Liver (tissue), 3 donors: Measurements from ENCODE around the gene XXYLT1.

Experiments
- FOXA1 ChIP-seq: IDR thresholded peaks from 2 replicates; pipeline ENCODE4 v1.6.1; 2016; ENCODE audit warnings: antibody characterized with exemption
- JUND ChIP-seq, 2 donors: IDR thresholded peaks; 2 replicates each; pipeline ENCODE4 v1.6.1; 2016; ENCODE audit warnings: antibody characterized with exemption in 2 of 2
- RXRA ChIP-seq, 2 donors: IDR thresholded peaks; 2 replicates each; pipeline ENCODE4 v1.6.1; 2017 to 2018; ENCODE audit warnings: antibody characterized with exemption in 2 of 2, mild to moderate bottlenecking in 1 of 2
- TF ChIP-seq, protein P1 (sequence below): fragments of 150-350 bp; IDR thresholded peaks from 2 replicates; pipeline ENCODE4 v1.5.1; 2017; ENCODE audit warnings: improper control_type of control experiment, low read depth, low read length; ENCODE audit not compliant: missing input control
- donor health status: healthy.
- donor health status: healthy.

DNA sequence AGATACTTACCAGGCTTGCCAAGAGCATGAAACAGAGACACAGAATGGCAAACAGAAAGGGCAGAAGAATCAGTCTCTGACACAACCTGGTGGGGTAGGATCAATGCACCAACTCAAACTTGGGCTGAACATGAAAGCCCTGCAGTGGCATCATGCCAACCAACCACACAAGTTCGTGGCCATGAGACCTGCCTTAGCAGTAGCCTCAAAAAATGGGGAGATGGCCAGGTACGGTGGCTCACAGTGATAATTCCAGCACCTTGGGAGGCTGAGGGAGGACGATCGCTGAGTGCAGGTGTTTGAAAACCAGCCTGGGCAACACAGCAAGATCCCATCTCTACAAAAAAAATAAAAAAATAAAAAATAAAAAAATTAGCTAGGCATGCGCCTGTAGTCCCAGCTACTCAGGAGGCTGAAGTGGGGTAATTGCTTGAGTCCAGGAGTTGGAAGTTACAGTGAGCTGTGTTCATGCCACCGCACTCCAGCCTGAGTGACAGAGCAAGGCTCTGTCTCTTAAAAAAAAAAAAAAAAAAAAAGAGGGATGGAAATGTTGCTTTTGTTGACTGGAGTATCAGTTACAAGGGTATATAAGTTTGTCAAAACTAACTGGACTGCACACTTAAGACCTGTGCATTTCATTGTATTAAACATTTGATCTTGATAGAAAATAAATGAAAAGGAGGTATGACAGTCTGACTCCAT lies 93.4 kb downstream of the XXYLT1 start:
- TF ChIP-seq FOXA1 (no peak), RXRA (IDR thresholded peaks at IDR 0.05) (no peak), JUND (IDR thresholded peaks at IDR 0.05) (no peak)
- TF ChIP-seq, protein P1, sequence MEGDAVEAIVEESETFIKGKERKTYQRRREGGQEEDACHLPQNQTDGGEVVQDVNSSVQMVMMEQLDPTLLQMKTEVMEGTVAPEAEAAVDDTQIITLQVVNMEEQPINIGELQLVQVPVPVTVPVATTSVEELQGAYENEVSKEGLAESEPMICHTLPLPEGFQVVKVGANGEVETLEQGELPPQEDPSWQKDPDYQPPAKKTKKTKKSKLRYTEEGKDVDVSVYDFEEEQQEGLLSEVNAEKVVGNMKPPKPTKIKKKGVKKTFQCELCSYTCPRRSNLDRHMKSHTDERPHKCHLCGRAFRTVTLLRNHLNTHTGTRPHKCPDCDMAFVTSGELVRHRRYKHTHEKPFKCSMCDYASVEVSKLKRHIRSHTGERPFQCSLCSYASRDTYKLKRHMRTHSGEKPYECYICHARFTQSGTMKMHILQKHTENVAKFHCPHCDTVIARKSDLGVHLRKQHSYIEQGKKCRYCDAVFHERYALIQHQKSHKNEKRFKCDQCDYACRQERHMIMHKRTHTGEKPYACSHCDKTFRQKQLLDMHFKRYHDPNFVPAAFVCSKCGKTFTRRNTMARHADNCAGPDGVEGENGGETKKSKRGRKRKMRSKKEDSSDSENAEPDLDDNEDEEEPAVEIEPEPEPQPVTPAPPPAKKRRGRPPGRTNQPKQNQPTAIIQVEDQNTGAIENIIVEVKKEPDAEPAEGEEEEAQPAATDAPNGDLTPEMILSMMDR: no peak
